GM11168 (cell line): ENCODE results near the gene QRFP.

Source experiments
- in situ Hi-C: fragments of 300-500 bp; cut with MboI; formaldehyde crosslinking; loops from one replicate; pipeline ENCODE4 v1.12.0; 2022; ENCODE audit warnings: low sequenced_read_pairs; ENCODE audit not compliant: unreplicated experiment

Gene QRFP, protein sequence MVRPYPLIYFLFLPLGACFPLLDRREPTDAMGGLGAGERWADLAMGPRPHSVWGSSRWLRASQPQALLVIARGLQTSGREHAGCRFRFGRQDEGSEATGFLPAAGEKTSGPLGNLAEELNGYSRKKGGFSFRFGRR

DNA sequence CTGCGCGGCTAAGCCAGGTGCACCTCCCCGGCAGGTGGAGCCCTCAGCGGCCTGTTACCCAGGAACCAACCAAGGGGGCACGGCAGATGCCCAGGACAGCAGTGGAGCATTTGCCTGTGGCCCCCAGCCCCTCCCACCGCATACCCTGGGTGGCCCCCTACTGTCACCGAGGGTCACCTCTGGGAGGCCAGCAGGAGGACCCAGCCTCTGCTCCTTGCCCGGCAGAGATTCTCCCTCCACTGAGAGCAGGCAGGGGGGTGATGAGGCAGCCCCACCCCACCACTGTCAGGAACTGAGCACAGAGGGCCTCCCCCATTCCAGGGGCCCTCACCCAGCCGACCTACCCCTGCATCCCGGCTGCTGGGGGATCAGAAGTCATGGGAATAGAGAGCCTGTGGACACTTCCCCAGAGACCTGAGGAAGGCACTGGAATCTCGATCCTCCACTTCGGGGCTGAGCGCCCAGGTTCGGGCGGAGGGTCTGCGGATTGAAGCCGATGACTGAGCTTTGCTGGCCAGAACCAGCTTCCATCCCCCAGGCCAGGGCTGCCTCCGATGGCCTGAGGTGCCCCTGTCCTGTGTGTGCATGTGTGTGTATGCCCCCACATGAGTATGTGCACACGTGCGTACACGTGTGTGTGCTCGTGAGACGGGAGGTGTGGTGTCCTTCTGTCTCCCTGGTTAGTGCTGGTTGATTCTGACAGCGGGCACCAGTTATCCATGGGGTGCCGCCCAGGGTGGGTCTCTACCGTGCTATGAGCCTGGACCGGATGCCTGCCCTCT, at the start of gene QRFP:
Gene QRFP, minus strand, starts transcription at position 580 of the 782 bp plus-strand sequence. CDS start 2,974 bp downstream, outside the sequence.
- in situ Hi-C loops, result no loop called here

DNA sequence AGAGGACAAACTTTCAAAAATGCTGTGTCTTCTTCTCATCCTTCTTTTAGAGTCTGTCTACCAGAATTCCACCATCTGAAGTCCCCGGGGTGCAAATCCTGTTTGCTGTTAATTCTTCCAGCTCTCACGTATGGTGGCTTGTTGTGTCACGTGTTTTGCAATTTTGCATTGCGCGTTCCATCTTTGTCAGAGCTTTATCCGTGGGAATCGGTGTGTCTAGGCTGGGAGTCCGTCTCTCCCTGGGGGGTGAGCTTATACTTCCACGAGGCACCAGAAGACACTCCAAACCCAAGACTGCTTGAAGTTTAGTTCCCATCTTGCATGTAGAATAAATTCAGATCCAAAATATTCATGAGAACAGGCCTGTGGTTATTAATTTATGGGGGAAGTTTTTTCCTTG, 48.6 kb upstream of the QRFP start:
- in situ Hi-C loops, result loop anchor here (10.0 kb wide), 1 partner anchor 230 kb away; no protein-coding TSS in a partner anchor

DNA sequence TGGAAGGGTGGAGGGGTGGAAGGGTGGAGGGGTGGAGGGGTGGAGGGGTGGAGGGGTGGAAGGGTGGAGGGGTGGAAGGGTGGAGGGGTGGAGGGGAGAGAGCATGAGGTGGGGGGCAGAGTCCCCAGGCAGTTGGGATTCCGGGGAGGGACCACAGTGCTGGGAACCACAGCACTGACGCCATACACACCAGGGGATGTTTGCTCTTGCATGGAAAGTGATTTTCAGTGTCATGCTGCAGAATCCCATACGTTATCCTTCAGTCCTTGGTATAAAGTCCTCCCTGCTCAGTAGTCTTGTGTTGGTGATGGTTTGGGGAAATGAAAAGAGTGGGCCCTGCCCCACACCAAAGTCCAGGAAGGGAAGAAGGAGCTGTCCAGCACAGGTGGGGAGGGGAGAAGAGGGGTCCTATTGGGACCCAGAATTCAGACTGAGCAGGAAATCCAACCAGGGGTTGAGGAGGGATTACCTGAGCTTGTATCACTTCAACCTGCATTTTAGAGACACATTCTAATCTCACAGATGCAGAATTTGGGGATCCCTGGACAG, 48.0 kb upstream of the QRFP start:
- in situ Hi-C loops, result loop anchor here (10.0 kb wide), 1 partner anchor 230 kb away; no protein-coding TSS in a partner anchor

DNA sequence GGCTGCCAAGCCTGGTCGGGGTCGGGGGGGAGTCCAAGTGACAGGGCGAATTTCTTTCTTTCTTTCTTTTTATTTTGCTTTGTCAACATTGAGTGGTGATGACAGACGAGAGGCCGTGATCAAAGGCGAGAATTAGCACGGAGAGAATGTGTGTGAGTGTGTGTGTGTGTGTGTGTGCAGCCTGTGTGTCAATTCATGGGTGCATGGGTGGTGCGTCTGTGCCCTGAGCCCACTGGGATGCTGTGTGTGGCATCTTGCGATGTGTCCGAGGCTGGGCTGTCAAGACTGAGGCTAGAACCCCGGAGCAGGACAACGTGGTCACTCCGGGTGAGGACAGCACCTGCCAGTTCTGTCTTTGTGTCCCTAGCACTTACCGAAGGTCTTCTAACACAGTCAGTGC, 47.2 kb upstream of the QRFP start:
- in situ Hi-C loops, result loop anchor here (10.0 kb wide), 1 partner anchor 229 kb away; no protein-coding TSS in a partner anchor

DNA sequence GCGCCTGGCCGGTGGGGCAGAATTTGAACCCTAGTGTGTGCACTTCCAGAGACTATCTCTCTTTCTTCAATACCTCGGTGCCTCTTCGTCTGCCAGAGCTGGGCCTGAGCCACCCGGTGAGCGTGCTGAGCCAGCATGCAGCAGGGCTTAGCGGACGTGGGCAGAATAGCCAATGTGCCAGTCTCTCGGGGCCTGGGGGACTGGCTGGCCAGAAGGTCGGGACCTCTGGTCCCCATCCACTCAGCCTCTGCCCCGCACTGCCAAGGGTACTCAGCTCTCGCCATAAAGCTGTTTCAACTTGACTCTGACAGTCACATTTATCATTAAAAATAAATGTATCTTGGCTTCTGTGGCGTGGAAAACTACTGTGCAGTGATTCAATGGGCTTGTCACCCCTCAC, 46.6 kb upstream of the QRFP start:
- in situ Hi-C loops, result loop anchor here (10.0 kb wide), 1 partner anchor 228 kb away; no protein-coding TSS in a partner anchor

DNA sequence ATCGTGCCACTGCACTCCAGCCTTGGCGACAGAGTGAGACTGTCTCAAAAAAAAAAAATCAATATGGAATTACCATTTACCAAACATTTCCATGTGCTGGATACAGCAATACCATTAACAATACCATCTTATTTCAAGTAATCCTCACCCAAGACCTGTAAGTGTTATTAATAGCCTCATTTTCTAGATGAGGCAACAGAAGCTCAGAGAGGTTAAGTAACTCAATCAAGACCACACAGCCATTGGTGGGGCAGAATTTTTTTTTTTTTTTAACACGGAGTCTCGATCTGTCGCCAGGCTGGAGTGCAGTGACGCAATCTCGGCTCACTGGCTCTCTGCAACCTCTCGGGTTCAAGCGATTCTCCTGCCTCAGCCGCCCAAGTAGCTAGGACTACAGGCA, 46.1 kb upstream of the QRFP start:
- in situ Hi-C loops, result loop anchor here (10.0 kb wide), 1 partner anchor 228 kb away; no protein-coding TSS in a partner anchor

DNA sequence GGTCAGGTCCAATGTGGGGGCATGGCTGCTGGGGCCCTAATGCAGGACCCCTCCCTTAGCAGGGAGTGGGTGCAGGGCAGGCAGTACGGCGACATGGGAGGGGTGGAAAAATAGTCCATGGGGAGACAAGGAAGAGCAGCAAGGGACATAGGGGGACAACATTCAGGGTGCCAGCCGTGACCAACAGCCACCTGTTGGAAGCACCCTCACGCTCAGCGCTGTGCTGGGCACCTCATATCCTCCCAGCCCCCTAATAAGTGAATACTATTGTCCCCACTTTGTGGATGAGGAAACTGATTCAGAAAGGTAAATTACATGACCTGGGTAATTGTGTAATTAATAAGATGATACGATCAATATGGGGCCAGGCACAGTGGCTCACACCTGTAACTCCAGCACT, 45.5 kb upstream of the QRFP start:
- in situ Hi-C loops, result loop anchor here (10.0 kb wide), 1 partner anchor 227 kb away; no protein-coding TSS in a partner anchor

DNA sequence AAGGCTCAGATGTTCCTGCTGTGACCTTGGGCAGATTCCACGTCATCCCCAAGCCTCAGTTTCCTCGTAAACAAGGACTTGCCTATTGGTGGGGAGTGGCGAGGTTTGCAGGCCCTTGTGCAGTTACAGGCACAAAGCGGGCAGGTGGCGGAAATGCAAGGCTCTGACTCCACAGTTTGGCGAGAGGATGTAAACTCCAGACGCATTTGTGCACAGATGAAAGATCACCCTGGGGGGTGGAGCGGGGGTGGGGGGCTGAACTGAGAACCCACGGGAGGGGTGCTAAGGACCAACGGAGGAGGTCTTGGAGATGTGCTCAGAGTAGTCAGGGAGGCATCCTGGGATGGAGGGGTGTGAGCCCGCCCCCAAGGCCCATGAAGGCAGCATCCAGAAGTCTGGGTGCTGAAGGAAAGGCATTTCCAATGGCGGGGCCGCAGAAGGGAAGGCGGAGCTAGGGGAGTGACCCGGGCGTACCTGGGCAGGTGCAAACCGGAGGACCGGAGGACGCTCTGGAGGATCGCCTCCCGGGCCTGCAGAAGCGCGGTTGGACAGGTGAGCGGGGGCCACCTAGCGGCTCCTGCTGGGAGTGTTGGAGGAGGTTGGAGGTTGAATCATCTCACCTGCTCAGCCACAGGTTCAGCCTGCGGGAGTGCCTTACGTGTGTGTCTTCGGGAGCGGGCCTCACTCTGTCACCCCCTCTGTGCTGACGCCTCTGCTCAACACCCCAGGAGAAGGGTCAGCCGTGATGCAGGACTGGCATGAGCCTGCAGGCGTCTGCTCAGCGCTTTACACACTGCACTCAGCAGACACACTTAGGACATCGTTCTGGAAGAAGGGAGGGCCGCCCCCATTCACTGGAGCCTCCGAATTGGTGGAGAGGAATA, 44.3 kb upstream of the QRFP start:
- in situ Hi-C loops, result loop anchor here (10.0 kb wide), 1 partner anchor 226 kb away; no protein-coding TSS in a partner anchor

DNA sequence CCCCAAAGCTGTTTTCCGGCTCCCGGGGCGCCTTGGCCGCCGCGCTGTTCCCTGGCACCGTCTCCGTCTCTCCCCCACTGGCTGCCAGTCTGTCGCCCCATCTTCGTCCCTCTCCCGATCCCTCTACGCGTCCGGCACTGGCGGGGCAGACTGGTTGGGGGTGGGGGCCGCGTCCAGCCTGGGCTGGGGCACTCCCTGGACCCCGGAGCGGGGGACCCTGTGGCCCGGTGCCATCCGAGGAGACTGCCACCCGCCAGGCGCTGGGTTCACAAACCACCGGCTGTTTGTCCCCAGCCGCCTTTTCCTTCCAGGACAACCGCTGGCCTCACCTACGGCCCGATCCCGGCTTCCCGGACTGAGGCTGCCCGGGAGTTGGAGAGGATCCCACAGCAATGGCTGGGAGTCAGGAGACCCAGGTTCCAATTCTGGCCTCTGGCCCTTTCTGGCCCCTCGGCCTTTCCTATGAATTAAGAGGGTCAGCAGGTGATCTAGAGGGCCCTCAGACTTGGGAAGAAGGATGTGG, 43.5 kb upstream of the QRFP start:
- in situ Hi-C loops, result loop anchor here (10.0 kb wide), 1 partner anchor 225 kb away; no protein-coding TSS in a partner anchor

DNA sequence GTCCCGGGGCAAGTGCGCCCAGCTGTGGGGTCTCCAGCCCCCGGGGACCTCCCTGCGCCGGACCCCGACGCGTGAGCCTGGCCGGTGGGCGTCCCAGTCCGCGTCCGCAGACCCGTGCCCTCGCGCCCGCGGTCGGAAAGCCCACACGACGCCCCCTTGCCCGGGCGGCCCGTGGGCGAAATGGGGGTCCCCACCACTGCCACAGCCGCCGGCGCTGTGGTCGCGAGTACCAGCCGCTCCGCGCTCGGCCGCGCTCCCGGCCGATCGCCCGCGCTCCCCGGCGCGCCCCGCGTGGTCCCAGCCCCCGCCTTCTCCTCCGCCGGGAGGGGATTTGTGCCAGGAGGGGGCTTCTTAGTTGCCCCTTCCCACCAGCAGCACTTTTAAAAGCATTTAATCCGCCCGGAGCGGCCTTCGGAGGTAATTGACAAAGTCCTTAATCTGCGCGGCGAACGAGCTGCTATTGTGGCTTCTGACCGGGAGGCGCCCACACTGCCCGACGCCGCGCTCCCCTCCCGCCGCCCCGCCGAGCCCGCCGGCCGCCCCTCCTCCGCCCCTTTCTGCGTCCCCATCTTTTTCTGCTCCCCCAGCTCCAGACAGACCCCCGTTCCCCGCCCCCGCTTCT, 42.9 kb upstream of the QRFP start:
- in situ Hi-C loops, result loop anchor here (10.0 kb wide), 1 partner anchor 225 kb away; no protein-coding TSS in a partner anchor

DNA sequence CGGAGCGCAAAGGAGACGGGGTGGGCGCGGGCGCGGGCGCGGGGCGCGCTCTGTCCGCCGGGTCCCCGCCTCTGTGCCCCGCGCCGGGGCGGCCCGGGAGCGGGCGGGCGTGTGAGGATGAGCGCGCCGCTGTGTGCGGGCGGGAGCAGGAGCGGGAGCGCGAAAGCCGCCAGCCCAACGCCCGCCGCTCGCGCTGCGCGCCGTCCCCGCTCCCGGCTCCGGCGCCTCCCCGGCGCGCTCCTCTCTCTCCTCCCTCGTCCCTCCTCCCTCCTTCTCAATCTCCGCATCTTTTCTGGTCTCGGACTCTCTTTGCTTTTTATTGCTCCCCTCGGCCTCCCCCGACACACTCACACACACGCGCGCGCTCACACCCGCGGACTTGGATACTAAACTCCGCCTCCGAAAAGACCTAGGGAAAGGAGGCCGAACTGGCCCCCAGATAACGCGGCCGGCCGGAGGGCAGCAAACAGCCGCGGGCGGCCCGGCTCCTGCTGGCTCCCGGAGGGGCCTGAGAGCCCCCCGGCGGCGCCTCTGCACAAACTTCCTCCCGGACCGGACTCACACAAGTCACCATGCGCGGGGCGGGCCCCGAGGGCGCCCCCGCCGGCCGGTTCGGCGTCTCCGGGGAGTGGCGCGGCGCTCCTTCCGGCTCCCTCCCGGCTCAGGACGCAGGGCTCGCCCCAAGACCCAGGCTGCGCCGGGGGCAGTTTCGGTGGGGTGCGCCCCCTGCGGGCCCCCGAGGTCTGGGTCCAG, 42.2 kb upstream of the QRFP start, which contains the start of gene FIBCD1:
Gene FIBCD1, minus strand, starts transcription at position 596 of the 753 bp plus-strand sequence. CDS start 640 bp downstream, outside the sequence.
- in situ Hi-C loops, result no loop called here

DNA sequence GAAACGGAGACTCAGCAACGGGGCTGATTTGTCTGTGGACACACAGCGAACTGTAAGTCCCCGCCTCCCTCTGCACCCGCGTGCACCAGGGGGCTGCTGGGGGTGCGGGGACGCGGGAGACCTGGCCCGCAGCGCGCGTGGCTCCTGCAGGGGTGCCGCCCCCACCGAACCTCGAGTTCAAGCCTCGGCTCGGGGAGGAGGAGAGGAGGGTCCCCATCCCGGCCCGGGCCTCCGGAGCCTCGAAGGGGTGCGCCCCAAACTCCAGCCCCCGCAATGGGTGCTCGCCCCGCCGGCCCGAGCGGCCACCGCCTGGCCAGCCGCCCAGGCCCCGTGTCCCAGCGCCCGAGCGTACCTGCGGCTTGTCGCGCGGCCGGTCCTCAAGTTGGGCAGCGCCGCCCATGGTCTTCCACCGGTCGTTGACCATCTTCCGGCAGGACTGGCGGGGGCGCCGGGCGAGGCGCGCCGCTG, 41.6 kb upstream of the QRFP start:
- in situ Hi-C loops, result no loop called here

DNA sequence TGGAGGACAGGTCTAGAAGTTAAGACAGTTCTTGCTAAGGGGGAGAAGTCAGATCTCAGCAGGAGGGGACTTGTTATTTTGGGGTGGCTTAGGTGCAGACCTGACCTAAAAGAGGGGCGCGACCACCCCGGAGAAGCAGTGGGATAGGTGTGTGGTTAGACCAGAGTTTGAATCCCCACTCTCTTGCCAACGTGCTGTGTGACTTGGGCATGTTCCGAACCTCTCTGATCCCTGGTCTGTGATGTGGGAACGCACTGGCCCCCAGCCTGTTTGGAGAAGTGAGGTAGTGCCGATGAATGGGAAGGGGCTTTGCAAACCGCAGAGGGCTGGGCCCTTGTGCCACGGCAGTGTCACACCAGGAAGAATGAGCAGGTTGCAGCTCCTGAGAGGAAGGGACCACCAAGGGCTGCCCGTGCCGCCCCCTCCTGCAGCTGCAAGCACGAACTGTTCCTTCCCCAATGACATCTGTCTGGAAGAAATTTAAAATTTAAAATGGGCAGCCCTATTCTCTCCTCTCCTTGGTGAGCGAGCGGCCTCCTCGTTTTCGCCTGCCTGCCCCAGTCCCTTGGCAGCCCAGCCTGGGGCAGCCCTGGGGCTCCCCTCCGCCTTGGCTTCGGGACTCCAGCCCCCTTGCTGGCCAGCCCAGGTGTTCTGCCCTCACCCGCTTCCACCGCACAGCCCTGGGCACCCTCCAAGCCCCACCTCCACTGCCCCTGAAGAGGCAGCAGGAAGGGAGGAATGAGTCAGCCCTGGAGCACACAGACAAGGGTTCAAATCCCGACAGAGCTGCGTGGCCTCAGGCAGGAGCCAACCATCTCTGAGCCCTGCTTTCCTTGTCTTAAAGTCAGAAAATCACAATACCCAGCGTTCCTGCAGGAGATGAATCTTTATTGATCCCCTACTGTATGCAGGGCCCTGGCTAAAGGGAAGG, 40.8 kb upstream of the QRFP start:
- in situ Hi-C loops, result no loop called here

DNA sequence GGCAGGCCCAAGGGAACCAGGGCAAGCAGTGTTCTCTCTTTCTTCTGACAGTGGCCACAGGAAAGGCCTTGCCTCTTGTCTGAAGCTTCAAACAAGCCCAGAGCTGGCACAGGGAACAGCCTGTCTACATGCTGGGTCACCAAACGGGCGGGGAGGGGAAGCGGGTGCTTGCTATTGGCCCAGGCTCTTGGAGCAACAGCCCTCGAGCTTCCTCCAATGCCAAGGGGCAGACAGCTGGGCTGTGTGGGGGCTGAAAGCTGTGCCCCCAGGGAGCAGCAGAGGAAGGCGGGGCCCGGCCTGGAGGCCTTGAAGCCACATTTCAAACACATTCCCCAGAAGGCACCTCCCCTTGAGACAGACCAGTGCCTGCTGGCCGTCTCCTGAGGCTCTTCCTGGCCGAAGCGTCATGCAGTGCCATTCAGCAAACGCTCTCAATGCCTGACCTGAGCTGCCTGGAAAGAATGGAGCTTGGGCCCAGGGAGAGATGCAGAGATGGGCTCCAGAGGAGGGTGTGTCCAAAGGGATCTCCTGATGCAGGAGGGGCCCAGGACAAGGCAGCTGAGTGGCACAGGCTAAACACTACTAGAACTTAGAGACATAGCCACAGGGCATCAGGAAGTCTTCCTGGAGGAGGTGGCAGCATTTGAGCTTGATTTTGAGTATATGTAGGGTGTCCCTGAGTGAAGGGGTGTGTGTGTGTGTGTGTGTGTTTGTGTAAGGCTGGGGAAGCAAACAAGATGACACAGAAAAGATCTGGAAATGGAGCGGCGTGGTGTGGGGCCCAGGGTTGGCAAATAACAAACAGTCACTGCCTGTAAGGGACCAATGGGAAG, 39.9 kb upstream of the QRFP start:
- in situ Hi-C loops, result no loop called here

DNA sequence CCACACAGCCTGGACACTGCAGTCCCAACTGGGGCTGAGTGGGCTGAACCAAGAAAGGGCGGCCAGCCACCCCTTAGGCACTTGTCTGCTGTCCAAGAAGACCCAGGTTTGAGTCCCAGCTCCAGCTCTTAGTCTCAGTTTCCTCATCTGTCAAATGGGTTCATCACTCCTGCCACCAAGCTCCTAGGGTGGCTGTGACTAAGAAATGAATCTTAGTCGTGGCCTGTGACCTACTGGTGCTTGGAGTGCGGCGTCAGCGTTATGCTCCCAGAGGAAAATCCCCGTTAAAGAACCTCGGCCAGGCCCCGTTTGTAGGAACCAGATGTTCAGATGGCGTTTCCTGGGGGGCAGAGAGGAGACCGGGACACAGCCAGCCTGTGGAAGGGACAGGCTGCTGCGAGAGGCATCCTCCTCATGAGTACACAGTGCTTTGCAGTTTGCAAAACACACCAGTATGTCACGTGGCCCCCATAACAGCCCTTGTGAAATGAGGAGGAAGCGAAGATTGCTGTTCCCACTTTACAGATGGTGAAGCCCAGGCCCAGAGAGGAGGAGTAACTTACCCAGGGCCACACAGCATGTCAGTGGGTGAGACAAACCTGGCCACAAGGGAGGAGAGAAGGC, 39.1 kb upstream of the QRFP start:
- in situ Hi-C loops, result no loop called here
